ENCODE data around the gene COL12A1. TPM values are rescaled to one million over a fixed set of nuclear protein-coding genes. Genes with fewer than 3 reads are reported as not detected.
A peak's percentile ranks its signal among the peaks of the same experiment; 100 is the strongest.

The COL12A1 gene
- total and polyA plus RNA-seq, 2 experiments from 2014 or later: 0.32 to 0.66 TPM

- peak in 1 of 2 donors; percentile 65 for DNase-seq (ENCODE audit: low read depth in 1 of 2, low spot score in 1 of 2)
- no peaks in the 10 kb centered on the region for H3K4me1 ChIP-seq (ENCODE audit: low read depth)
- no peaks in the 10 kb centered on the region for H3K27me3 ChIP-seq
- no peak overlapping the region for H3K4me3 ChIP-seq
- H3K9me3 ChIP-seq (ENCODE audit: low read depth): no peaks in the 10 kb centered on the region
- H3K27ac ChIP-seq: no peak overlapping the region
- TF ChIP-seq CTCF (IDR thresholded peaks at IDR 0.05; ENCODE audit: low read depth, low read length): no peak
- no peaks in the 10 kb centered on the region for H3K36me3 ChIP-seq
Observed at GRCh38 chr6:75101896-75102295, 104.0 kb downstream of the COL12A1 start.

GRCh38 chr6:75098709-75099108 lies 107.1 kb downstream of the COL12A1 start:
- Histone ChIP-seq H3K27me3 (no peaks in the 10 kb centered on the region), H3K27ac (no peak overlapping the region), H3K36me3 (no peaks in the 10 kb centered on the region), H3K4me1 (ENCODE audit: low read depth) (no peaks in the 10 kb centered on the region), H3K9me3 (ENCODE audit: low read depth) (no peaks in the 10 kb centered on the region), H3K4me3 (no peak overlapping the region)
- TF ChIP-seq CTCF (IDR thresholded peaks at IDR 0.05; ENCODE audit: low read depth, low read length): no peak
- peak in 1 of 2 donors; percentile 96 for DNase-seq (ENCODE audit: low read depth in 1 of 2, low spot score in 1 of 2)

GRCh38 chr6:75096966-75097365 lies 108.9 kb downstream of the COL12A1 start:
- DNase-seq (ENCODE audit: low read depth in 1 of 2, low spot score in 1 of 2): no peak
- no peak for TF ChIP-seq CTCF (IDR thresholded peaks at IDR 0.05; ENCODE audit: low read depth, low read length)
- Histone ChIP-seq H3K4me1 (ENCODE audit: low read depth) (no peaks in the 10 kb centered on the region), H3K9me3 (ENCODE audit: low read depth) (no peaks in the 10 kb centered on the region), H3K27ac (no peak overlapping the region), H3K36me3 (no peaks in the 10 kb centered on the region), H3K27me3 (no peaks in the 10 kb centered on the region), H3K4me3 (no peak overlapping the region)

- Histone ChIP-seq H3K27ac (no peak overlapping the region), H3K4me1 (ENCODE audit: low read depth) (no peaks in the 10 kb centered on the region), H3K36me3 (no peaks in the 10 kb centered on the region), H3K4me3 (no peak overlapping the region), H3K9me3 (ENCODE audit: low read depth) (no peaks in the 10 kb centered on the region), H3K27me3 (no peaks in the 10 kb centered on the region)
- DNase-seq (ENCODE audit: low read depth in 1 of 2, low spot score in 1 of 2): peak in 1 of 2 donors; percentile 87
- TF ChIP-seq CTCF (IDR thresholded peaks at IDR 0.05; ENCODE audit: low read depth, low read length): peak; percentile 19
Observed at GRCh38 chr6:75094614-75095200, 111.1 kb downstream of the COL12A1 start.

DNA sequence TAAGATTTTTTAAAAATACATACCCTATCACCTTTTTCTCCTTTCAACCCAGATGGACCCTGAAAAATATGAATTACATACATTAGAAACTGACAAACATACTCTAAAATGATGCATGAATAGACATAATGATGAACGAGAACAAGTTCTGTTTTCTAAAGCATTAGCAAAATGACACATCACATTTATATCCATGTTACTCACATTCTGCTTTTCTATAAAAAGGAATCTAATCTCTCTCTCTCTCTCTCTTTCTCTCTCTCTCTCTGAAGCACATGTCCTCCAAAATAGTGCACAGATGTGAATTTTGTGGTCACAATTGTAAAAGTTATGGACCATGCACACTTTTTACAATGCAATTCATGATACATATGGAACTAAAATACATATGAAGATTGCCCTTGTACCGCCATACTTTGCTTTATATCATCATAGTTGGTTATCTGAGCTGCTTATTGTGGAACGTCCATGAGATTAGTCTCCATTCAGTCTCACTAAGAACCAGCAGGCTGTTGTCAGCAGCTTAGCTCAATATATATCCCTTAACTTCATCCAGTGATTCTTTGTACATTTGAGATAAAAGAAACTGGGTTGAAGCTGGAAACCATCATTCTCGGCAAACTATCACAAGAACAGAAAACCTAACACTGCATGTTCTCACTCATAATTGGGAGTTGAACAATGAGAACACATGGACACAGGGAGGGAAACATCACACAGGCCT lies 114.2 kb downstream of the COL12A1 start:
- Histone ChIP-seq H3K27me3 (no peaks in the 10 kb centered on the region), H3K4me1 (ENCODE audit: low read depth) (no peaks in the 10 kb centered on the region), H3K36me3 (no peaks in the 10 kb centered on the region), H3K4me3 (no peak overlapping the region), H3K9me3 (ENCODE audit: low read depth) (no peaks in the 10 kb centered on the region), H3K27ac (no peak overlapping the region)
- no peak for DNase-seq (ENCODE audit: low read depth in 1 of 2, low spot score in 1 of 2)
- TF ChIP-seq CTCF (IDR thresholded peaks at IDR 0.05; ENCODE audit: low read depth, low read length): no peak

All from cardiac muscle cell (in vitro differentiated cells and primary cell).